ENCODE data around the gene TRAF4.
"Not testable (repeated sequence)": the region's sequence is repeated elsewhere in the genome, so short reads cannot be mapped to it uniquely, and the experiment has no call there.

The TRAF4 gene

DNA sequence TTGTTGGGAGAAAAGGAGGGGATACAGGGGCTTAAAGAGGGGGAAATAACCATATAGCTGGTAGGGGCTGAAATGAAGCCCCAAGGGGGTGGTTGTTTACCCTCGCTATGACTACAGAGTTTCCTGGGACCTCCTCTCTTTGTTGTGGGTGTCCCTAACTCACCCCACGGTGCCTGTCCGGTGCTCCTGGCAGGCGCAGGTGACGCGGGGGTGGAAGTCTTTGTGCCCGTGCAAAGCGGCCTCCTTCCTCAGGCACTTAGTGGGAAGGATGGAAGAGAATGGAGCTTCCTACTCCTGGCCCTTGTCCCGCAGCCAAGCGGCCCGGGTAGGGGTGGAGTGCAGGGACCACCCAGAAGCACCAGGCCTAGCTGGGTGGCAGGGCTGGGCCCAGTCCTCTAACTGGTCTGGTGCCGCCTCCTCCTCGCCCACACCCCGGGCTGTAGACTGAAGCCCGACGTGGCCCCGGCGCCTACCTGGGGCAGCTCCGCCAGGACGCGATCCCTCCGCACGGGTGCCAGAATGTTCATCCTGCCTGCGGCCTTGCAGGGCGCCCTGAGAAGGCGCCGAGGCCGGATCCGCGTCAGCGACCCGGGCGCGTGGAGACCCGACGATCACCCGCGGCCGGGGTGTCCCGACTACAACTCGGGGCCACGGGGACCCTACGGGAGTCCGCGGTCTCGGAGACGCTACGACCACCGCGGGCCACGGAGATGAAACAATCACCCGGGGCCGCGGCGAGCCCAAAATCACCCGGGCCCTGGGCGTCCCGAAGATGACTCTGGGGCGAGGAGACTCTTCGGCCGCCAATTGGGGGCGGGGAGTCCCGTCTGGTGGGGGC lies 26.9 kb upstream of the TRAF4 start:
- DNase-seq: no peak

DNA sequence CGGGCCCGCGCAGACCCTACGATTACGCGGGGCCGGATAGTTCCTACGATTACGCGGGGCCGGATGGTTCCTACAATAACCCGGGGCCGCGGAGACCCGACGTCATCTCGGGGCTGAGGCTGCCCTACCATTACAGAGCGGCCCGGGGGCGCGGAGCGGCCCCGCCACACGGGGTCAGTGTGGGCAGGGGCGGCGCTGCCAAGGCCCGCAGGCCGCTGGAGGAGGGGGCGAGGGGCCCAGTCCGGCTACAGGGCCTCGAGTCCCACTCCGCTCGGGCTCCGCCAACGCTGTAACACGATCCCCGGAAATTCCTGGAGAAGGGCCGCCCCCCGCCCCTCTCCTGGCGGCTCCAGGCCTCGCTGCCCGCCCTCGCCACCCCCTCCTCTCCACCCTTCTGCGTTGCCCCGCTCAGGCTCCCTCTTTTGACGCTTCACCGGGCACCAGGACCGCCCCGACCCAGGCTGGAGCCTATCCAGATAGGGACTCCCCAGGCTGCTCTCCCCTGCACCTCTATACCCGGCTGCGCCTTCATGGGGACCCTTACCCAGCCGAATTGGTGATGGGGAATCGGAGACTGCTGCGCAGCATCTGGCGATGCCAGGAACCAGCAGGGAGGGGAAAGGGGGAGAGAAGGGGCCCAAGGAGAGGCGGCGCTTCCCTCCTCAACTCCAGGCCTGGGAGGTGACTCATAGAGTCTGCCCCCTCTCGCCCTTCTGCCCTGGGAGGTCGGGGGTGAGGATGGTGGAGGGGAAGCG lies 26.1 kb upstream of the TRAF4 start, which contains the start of gene RAB34:
Gene RAB34, minus strand, starts transcription at position 291 of the 755 bp plus-strand sequence. CDS start 602 bp downstream, outside the sequence.
- peak; percentile 76 for DNase-seq

DNA sequence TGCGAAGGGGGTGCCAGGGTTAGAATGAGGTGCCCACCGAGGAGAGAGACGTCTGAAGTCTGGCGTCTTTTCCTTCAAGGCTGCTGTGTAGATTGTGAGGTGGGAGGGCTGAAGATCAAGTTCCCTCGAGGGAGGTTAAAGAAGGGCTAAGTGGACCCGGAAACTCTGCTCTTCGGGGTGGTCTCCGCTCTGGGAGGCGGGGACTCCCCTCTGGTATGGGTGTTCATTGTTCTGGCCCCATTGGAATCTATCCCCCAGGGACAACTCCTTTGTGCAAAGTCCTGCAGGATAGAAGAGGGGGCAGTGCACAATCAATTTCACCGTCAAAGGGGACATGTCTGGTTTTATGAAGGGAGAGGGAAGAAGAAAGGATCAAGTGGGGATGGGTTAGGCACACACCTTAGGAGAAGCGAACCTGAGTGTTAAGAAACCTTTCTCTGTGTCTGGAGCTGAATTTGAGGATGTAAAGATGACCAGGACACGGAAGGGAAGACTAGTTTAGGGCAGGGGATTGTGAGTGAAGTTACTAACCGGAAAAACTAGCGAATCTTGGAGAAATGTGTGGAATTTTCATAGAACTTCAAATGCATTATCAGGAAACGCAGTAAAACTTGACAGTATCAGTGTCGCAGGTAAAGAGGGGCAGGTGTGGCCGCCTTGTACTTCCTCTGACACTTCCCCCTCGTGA lies 25.3 kb upstream of the TRAF4 start:
- DNase-seq: no peak

DNA sequence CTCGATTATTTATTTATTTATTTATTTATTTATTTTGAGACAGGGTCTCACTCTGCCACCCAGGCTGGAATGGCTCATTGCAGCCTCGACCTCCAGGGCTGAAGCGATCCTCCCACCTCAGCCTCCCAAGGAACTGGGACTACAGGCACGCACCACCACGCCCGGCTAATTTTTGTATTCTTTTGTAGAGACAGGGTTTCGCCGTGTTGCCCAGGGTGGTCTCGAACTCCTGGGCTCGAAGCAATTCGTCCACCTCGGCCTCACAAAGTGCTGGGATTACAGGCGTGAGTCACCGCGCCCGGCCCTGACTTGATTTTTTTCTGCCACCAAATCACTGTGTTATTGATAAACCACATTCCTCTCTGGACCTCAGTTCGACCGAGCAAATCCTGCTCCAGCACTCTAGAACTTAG lies 24.8 kb upstream of the TRAF4 start:
- DNase-seq: no peak

DNA sequence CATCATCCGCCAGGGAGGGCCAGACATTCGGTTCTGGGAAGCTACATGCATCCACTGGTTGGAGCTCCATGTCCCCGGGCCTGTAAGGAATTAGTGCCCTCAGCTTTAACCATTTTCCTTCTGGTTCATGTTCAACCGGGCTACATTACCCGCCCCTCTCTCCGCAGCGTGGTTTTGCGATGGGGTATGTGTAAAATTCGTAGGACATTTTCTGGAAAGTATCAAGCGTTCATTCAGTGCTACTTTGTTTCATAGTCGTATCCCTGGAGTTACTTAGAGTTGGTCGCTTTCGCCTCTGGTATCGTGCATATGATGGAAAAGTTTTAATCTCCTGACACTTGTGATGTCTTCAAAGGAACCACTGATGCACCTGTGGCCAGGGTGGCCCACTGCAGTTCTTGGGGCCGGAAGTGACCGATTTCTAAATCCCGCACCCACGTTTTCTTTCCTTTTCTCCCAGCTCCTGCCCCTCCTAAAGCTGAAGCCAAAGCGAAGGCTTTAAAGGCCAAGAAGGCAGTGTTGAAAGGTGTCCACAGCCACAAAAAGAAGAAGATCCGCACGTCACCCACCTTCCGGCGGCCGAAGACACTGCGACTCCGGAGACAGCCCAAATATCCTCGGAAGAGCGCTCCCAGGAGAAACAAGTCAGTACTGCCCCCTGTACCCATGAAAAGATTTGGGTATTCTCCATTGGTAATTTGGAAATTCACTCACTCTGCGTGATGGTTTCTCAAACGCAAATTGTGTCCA lies 23.4 kb upstream of the TRAF4 start:
- DNase-seq: no peak

DNA sequence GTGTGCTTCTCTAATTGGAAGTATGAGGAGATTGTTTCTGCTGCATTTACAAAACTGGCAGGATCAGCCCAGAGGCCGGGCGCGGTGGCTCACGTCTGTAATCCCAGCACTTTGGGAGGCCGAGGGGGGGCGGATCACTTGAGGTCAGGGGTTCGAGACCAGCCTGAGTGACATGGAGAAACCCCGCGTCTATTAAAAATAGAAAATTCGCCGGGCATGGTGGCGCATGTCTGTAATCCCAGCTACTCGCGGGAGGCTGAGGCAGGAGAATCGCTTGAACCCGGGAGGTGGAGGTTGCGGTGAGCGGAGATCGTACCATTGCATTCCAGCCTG lies 22.8 kb upstream of the TRAF4 start:
- DNase-seq: not testable (repeated sequence)

DNA sequence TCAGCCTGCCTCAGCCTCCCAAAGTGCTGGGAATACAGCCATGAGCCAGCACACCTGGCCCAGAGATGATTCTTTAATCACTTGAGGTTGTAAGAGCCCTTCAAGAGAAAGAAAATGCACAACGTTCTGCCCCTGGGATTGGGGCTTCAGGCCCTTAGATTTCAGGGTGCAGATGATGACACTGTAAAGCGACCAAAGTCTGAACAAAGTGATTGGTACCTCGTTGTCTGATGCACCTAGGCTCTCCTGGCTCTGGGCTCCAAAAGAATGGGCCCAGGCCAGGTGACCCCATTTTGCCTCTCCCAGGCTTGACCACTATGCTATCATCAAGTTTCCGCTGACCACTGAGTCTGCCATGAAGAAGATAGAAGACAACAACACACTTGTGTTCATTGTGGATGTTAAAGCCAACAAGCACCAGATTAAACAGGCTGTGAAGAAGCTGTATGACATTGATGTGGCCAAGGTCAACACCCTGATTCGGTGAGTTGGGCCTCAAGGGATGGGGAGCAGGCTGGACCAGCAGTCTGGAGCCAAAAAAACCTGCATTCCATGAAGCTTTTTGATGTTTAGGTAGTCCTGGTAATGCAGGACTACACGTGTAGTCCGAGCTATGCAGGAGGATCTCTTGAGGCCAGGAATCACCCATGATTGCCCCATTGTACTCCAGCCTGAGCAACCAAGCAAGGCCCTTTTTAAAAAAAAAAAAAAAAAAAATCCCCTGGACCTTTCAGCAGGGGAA lies 21.2 kb upstream of the TRAF4 start:
- DNase-seq: no peak

DNA sequence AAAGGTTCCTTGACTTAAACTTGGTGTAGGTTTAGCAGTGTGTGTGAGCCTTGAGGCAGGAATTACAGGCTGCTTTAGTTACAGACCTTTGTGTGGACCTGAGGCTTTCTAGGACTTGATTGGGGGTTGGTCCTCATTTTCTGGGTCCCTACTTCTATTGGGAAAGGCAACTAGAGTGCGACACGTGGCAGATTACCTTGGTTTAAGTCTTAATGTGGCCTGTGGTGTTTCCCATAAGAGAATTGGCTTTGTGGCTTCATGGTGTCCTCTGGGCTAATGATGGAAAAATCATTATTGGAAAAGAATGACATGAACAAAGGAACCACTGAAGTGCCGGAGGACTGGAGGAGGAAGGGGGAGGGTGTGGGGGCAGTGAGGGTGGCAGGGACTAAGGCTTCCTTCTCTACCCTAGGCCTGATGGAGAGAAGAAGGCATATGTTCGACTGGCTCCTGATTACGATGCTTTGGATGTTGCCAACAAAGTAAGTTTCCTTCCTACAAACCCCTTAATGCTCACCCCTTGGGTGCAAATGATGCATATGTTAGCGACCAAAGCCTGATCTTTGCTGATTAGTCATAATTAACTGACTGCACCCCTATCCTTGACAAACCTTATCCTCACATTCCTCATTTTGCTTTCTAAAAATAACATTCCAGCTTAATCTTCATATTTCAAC lies 20.5 kb upstream of the TRAF4 start:
- DNase-seq: no peak

DNA sequence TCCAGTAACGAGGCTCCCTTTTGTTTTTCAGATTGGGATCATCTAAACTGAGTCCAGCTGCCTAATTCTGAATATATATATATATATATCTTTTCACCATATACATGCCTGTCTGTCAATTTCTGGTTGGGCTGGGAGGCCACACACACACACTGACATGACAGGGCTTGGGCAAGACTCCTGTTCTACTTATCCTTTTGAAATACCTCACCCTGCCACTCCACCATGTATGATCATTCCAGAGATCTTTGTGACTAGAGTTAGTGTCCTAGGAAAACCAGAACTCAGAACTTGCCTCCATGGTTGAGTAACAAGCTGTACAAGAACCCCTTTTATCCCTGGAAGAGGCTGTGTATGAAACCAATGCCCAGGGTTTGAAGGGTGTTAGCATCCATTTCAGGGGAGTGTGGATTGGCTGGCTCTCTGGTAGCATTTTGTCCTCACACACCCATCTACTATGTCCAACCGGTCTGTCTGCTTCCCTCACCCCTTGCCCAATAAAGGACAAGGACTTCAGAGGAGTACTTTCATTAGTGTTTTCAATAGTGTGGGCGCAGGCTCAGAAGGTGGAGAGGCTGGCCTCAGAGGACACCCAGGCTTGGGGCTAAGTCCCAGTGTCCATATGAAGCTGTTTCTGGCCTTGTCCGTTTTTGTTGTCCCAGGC lies 19.8 kb upstream of the TRAF4 start:
- DNase-seq: not testable (repeated sequence)

DNA sequence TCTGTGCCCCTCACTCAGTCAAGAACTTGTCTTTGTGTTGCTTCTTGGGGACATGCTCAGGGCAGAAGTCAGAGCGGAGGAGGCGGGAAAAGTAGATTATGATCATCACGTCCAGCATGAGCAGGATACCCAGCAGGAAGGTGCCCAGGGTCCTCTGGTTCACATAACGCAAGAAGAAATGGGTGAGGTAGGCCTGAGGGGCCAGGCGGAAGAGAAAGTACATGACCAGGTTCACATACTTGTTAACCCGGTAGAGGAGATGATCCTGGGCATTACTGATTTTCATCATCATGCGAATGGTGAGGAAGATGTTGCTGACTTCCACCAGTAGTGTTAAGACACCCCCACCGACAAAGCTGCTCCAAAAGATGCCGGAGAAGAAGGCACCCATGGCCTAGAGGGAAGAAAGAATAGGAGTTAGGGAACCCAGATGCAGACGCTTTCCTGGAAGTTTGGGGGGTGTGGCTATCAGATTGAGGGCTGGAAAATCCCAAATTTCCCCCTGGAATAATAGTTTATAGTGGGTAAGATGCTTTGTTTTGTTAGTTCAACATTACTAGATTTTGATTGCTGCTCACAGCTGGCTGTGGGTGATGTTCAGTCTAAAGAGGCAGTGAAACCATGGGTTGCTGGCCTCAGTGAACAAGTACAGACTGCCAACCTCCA lies 19.2 kb upstream of the TRAF4 start:
- no peak for DNase-seq

DNA sequence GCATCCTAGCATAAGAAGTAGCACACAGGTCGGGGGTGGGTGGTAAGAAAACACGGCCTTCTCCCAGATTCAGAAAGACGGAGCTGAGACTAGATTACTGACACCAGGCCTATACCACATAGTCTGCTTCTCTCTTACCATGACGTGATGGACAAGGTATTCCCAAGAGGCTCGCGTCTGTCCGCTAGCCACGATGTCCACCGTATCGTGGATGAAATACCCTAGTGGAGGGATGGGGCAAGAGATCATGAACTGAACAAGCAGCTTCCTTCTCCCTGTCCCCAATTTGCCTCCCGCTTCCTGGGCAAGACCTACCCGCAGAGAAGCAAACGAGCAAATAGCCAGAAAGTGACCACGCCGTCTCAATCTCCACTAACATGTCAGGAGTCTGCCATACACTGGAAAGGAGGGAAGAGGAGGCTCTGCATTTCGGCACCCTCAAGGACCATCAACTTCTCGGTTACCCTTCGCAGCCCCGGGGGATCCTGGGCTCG lies 18.6 kb upstream of the TRAF4 start:
- peak; percentile 73 for DNase-seq

DNA sequence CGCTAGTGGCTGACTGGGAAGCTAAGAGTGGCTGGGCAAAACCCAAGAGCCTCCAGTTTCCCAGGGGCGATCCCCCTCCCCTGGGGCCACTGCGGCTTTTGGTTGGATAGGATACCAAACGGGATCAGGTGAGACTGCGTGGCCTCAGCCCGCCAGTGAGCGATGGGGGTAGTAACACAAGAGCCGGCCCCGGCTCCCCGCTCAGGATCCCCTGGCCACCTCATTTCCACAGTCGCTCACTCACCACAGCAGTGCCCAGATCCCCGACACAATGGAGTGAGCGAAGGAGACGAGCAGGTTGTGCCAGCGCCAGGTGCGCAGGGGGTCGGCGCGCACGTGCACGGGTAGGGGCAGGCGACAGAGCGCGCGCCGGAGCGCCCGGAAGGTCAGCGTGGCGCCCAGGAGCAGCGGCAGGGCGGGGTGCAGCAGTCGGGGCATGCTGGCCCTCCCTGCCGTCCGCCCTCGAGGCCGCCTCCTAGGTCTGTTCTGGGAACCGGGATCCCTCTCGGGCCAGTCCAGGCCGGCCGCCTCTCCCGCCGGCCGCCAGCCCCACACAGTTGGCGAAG lies 18.1 kb upstream of the TRAF4 start:
- DNase-seq: no peak

DNA sequence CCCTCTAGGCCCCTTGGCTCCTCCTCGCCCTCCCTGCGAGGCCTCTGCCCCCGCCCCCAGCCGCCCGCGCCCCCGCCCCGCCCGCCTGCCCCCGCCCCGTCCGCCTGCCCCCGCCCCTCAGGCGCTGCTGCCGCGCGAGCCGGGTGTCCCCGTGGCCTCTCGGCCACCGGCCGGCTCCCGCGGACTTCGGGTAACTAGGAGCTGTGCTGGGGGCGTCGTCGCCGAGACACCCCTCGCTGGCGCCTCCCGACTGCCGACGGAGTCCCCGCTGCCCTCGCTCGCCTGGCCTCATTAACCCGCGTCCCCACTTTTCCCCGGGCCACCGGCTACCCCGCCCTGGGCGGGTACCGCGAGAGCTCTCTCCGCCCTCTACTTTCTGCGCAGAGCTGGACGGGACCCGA lies 17.6 kb upstream of the TRAF4 start, which contains the start of gene TLCD1:
Gene TLCD1, minus strand, starts transcription at position 8 of the 401 bp plus-strand sequence. CDS start 136 bp downstream, outside the sequence.
- DNase-seq: no peak

DNA sequence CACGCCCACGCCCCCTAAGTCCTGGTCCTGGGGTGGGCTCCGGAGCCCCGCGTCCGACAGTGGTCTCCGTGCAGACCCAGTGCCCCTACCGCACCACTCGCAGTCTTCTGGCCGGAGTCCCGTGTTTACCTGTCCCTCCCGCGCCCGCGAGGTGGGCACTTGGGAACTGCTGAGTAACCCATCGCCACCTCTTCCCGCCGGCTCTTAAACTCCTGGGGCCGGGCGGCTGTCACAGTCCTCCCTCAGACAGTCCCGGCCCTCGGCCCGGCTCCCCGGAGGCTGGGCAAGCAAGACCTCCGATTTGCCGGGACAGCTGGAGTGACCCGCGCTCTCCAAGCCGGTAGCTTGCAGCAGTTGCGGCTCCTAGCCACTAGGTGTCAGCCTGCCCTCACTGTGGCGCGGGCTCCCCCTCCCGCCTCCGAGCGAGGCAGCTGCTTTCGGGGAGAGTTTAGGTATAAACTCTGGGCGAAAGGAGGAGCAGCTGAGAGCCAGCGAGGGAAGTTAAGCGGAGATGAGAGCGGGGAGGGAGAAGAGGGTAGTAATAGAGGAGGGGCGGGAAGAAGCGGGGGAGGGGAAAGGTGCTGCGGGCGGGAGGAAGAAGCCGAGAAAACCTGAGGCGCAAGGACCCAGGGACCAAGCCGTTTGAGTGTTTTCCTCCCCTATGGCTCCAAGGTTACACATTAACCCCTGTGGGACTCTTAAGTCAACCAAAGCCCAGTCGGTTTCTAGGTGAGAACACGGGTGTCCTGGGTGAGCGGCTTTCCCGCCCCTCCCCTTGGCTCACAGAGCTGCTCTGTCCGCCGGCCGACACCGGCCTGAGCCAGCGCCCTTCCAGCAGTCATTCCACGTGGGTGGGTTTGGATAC lies 17.0 kb upstream of the TRAF4 start:
- DNase-seq: peak; percentile 99

DNA sequence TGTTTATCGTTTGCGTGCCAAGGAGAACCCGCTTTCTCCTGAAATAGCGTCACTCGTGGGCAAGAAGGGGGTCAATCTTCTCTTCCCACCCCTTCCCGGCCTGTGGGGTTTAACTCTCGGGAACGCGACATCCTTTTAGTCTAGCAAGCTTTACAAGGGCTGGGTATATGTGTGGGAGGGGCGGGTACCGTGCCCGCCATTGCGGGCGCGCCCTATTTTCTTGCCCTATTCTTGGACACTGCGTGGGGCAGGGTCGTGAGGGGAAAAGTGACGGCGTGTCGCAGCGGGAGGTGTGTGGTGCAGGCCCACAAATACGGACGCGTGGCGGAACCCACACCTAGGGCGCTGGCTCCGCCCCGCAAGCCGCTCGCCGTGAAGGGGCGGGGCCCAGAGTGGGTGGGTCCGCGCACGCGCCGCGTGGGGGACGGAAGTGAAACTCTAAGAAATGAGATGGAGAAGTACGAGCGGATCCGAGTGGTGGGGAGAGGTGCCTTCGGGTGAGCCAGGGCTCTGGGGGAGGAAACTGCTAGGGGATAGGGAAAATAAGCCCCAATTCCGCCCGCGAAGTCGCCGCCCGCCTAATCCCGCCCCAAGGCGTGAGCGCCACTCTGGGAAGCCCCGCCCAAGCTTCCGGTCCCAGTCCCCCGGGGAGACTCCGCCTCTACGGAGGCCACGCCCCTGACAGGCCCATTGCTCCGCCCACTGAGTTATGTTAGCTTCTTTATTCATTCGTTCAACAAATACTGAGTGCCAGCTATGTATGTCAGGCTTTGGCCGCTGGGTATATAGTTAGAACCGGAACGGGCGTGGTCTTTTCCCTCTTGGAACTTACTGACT lies 15.2 kb upstream of the TRAF4 start, which contains the start of gene NEK8:
Gene NEK8, plus strand, starts transcription at position 425 of the 837 bp plus-strand sequence. Its CDS starts 26 bp downstream, at position 451.
- peak; percentile 87 for DNase-seq

DNA sequence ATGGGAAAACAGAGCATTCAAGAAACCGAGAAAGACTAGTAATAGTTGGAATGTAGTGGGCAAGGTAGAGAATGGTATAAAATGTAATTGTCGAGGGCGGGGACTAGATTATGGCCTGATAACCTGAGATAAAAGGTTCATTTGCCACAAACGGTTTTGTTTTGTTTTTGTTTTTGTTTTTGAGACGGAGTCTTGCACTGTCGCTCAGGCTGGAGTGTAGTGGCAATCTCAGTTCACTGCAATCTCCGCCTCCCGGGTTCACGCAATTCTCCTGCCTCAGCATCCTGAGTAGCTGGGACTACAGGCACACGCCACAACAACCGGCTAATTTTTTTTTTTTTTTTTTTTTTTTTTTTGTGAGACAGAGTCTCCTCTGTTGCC lies 13.9 kb upstream of the TRAF4 start:
- DNase-seq: no peak

DNA sequence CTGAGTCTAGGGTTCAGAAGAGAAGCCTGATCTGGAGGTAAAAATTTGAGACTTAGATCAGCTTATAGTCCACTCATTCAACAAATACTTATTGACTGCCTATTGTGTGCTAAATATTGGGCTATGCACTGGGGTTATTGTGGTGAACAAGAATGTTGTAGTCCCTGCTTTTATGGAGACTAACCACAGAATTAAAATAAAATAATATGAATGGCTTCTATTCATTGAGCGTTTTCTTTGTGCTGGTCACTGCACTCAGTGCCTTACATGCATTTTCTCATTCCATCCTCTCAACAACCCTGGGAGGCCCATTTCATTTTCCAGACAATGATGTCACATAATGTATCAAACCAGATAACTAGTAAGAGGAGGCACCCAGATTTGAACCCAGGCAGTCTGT lies 10.5 kb upstream of the TRAF4 start:
- DNase-seq: no peak

Measured in kidney glomerular epithelial cell (primary cell).